Measurements from ENCODE around the gene SCYL1. TPM values are rescaled to one million over a fixed set of nuclear protein-coding genes. Genes with fewer than 3 reads are reported as not detected.

The SCYL1 gene
- total and polyA plus RNA-seq, 3 donors from 2014 or later, result 127 to 160 (median 131) TPM

GRCh38 chr11:65529475-65530156 is 4.7 kb downstream of the SCYL1 start:
- no peak for TF ChIP-seq POLR2A (IDR thresholded peaks at IDR 0.05)
- TF ChIP-seq, protein P1, sequence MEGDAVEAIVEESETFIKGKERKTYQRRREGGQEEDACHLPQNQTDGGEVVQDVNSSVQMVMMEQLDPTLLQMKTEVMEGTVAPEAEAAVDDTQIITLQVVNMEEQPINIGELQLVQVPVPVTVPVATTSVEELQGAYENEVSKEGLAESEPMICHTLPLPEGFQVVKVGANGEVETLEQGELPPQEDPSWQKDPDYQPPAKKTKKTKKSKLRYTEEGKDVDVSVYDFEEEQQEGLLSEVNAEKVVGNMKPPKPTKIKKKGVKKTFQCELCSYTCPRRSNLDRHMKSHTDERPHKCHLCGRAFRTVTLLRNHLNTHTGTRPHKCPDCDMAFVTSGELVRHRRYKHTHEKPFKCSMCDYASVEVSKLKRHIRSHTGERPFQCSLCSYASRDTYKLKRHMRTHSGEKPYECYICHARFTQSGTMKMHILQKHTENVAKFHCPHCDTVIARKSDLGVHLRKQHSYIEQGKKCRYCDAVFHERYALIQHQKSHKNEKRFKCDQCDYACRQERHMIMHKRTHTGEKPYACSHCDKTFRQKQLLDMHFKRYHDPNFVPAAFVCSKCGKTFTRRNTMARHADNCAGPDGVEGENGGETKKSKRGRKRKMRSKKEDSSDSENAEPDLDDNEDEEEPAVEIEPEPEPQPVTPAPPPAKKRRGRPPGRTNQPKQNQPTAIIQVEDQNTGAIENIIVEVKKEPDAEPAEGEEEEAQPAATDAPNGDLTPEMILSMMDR (IDR thresholded peaks at IDR 0.05), result no peak
- peak overlapping the region; percentile 59 to 61 for H3K27ac ChIP-seq
- H3K27me3 ChIP-seq, result no peaks in the 10 kb centered on the region
- intact Hi-C loops (cut with DNase I; ENCODE audit: low total_unique reads), result no loop called here
- H3K4me3 ChIP-seq, result no peak overlapping the region
- no peaks in the 10 kb centered on the region for H3K36me3 ChIP-seq (ENCODE audit: low read depth, missing control alignments)
- peaks cover 33% of the 10 kb centered on the region for H3K4me1 ChIP-seq
- H3K9me3 ChIP-seq, result no peaks in the 10 kb centered on the region
- 50 to 55% methylated on average over 3 to 9 of the region's 10 CpGs for WGBS, 2 donors
- DNase-seq, result peak; percentile 82

GRCh38 chr11:65530157-65530496 is 5.2 kb downstream of the SCYL1 start:
- Histone ChIP-seq H3K27me3 (no peaks in the 10 kb centered on the region), H3K36me3 (ENCODE audit: low read depth, missing control alignments) (no peaks in the 10 kb centered on the region), H3K4me1 (peaks cover 33% of the 10 kb centered on the region), H3K27ac (peak overlapping the region in 1 of 2 donors; percentile 61), H3K4me3 (no peak overlapping the region), H3K9me3 (no peaks in the 10 kb centered on the region)
- TF ChIP-seq, protein P1 (IDR thresholded peaks at IDR 0.05), result no peak
- no peak for TF ChIP-seq POLR2A (IDR thresholded peaks at IDR 0.05)
- intact Hi-C loops (cut with DNase I; ENCODE audit: low total_unique reads), result no loop called here
- DNase-seq, result no peak
- WGBS, 2 donors, result 87 to 91% methylated on average over 4 to 5 of the region's 5 CpGs

- no peaks in the 10 kb centered on the region for H3K9me3 ChIP-seq
- intact Hi-C loops (cut with DNase I; ENCODE audit: low total_unique reads), result no loop called here
- TF ChIP-seq, protein P1 (IDR thresholded peaks at IDR 0.05), result no peak
- TF ChIP-seq POLR2A (IDR thresholded peaks at IDR 0.05), result no peak
- H3K27me3 ChIP-seq, result no peaks in the 10 kb centered on the region
- H3K36me3 ChIP-seq (ENCODE audit: low read depth, missing control alignments), result no peaks in the 10 kb centered on the region
- no peak for DNase-seq
- 61 to 80% methylated on average over 13 to 15 of the region's 15 CpGs for WGBS, 2 donors
- H3K4me3 ChIP-seq, result no peak overlapping the region
- no peak overlapping the region for H3K27ac ChIP-seq
- H3K4me1 ChIP-seq, result peaks cover 44% of the 10 kb centered on the region
These were observed 7.6 kb downstream of the SCYL1 start for GRCh38 chr11:65532388-65533064.

- Histone ChIP-seq H3K4me3 (no peak overlapping the region), H3K27ac (no peak overlapping the region), H3K4me1 (peaks cover 35% of the 10 kb centered on the region), H3K36me3 (ENCODE audit: low read depth, missing control alignments) (no peaks in the 10 kb centered on the region), H3K9me3 (no peaks in the 10 kb centered on the region), H3K27me3 (no peaks in the 10 kb centered on the region)
- TF ChIP-seq, protein P1 (IDR thresholded peaks at IDR 0.05), result no peak
- TF ChIP-seq POLR2A (IDR thresholded peaks at IDR 0.05), result no peak
- WGBS, 2 donors, result 64 to 78% methylated on average over 5 to 9 of the region's 9 CpGs
- no peak for DNase-seq
- intact Hi-C loops (cut with DNase I; ENCODE audit: low total_unique reads), result no loop called here
These were observed 10.2 kb downstream of the SCYL1 start for GRCh38 chr11:65535102-65535501.
